H7 (cell line): ENCODE results near the gene CAPN11. TPM values are rescaled to one million over a fixed set of nuclear protein-coding genes. Genes with fewer than 3 reads are reported as not detected.
"Not testable (repeated sequence)": the region's sequence is repeated elsewhere in the genome, so short reads cannot be mapped to it uniquely, and the experiment has no call there.

Source experiments
- DNase-seq: peaks from one replicate; pipeline ENCODE4 v3.0.0; 2012
- H3K27me3 ChIP-seq: 2 replicates; pipeline ENCODE4 v1.6.0; 2011; ENCODE audit warnings: mild to moderate bottlenecking, low read length; ENCODE audit not compliant: control insufficient read depth, insufficient read depth
- H3K36me3 ChIP-seq: replicated peaks from 2 replicates; pipeline ENCODE4 v1.5.1; 2011; ENCODE audit warnings: low read length; ENCODE audit not compliant: control insufficient read depth, insufficient read depth
- H3K4me3 ChIP-seq: 2 replicates; pipeline ENCODE4 v1.5.1; 2011; ENCODE audit warnings: low read depth, mild to moderate bottlenecking, control low read depth, low read length, moderate library complexity; ENCODE audit not compliant: insufficient read depth
- total RNA-seq: library from RNA; depleted of rRNA; stranded (reverse); fragments of >200 nt; shearing (Covaris generic); gene quantifications from 2 replicates; pipeline ENCODE4 v1.2.3, GENCODE V29; 2014

CAPN11 gene
- total RNA-seq, 1 experiment from 2014 or later = 1.0 TPM

GRCh38 chr6:44193307-44193910 lies 34.8 kb downstream of the CAPN11 start:
- no peak for DNase-seq
- H3K4me3 ChIP-seq = no peak overlapping the region

GRCh38 chr6:44194326-44194725 lies 35.7 kb downstream of the CAPN11 start:
- no peak for DNase-seq

More at GRCh38 chr6:44193307-44193910, 34.8 kb downstream of the CAPN11 start:
- H3K27me3 ChIP-seq = no peaks in the 10 kb centered on the region
- no peaks in the 10 kb centered on the region for H3K36me3 ChIP-seq

GRCh38 chr6:44196351-44196750 lies 37.7 kb downstream of the CAPN11 start:
- not testable (repeated sequence) for H3K4me3 ChIP-seq, DNase-seq, H3K27me3 ChIP-seq, H3K36me3 ChIP-seq

More at GRCh38 chr6:44194326-44194725, 35.7 kb downstream of the CAPN11 start:
- no peak overlapping the region for H3K4me3 ChIP-seq
- H3K36me3 ChIP-seq = no peaks in the 10 kb centered on the region
- H3K27me3 ChIP-seq = no peaks in the 10 kb centered on the region

GRCh38 chr6:44198684-44199083 lies 40.1 kb downstream of the CAPN11 start:
- DNase-seq = no peak
- H3K36me3 ChIP-seq = no peaks in the 10 kb centered on the region
- no peak overlapping the region for H3K4me3 ChIP-seq
- H3K27me3 ChIP-seq = no peaks in the 10 kb centered on the region

- no peak overlapping the region for H3K4me3 ChIP-seq
- H3K27me3 ChIP-seq = no peaks in the 10 kb centered on the region
- no peaks in the 10 kb centered on the region for H3K36me3 ChIP-seq
- DNase-seq = no peak
Observed at GRCh38 chr6:44199883-44200282, 41.3 kb downstream of the CAPN11 start.

GRCh38 chr6:44201200-44201599 lies 42.6 kb downstream of the CAPN11 start:
- Histone ChIP-seq H3K27me3 (no peaks in the 10 kb centered on the region), H3K36me3 (no peaks in the 10 kb centered on the region), H3K4me3 (no peak overlapping the region)
- no peak for DNase-seq

- no peak for DNase-seq
- Histone ChIP-seq H3K27me3 (no peaks in the 10 kb centered on the region), H3K36me3 (no peaks in the 10 kb centered on the region), H3K4me3 (no peak overlapping the region)
Observed at GRCh38 chr6:44201638-44202303, 43.2 kb downstream of the CAPN11 start.

- DNase-seq = peak; percentile 82
- Histone ChIP-seq H3K27me3 (no peaks in the 10 kb centered on the region), H3K36me3 (no peaks in the 10 kb centered on the region), H3K4me3 (no peak overlapping the region)
Observed at GRCh38 chr6:44202332-44202971, 43.8 kb downstream of the CAPN11 start.

- no peaks in the 10 kb centered on the region for H3K36me3 ChIP-seq
- no peak for DNase-seq
- H3K27me3 ChIP-seq = no peaks in the 10 kb centered on the region
- H3K4me3 ChIP-seq = no peak overlapping the region
Observed at GRCh38 chr6:44202972-44203750, 44.5 kb downstream of the CAPN11 start.

- no peak overlapping the region for H3K4me3 ChIP-seq
- no peaks in the 10 kb centered on the region for H3K36me3 ChIP-seq
- no peaks in the 10 kb centered on the region for H3K27me3 ChIP-seq
- DNase-seq = no peak
Observed at GRCh38 chr6:44203955-44204354, 45.3 kb downstream of the CAPN11 start.

GRCh38 chr6:44207966-44208365 lies 49.3 kb downstream of the CAPN11 start:
- Histone ChIP-seq H3K27me3 (no peaks in the 10 kb centered on the region), H3K36me3 (no peaks in the 10 kb centered on the region), H3K4me3 (no peak overlapping the region)
- DNase-seq = no peak

GRCh38 chr6:44211284-44211683 lies 52.7 kb downstream of the CAPN11 start:
- Histone ChIP-seq H3K36me3 (no peaks in the 10 kb centered on the region), H3K27me3 (no peaks in the 10 kb centered on the region), H3K4me3 (no peak overlapping the region)
- no peak for DNase-seq

GRCh38 chr6:44214307-44214706 lies 55.7 kb downstream of the CAPN11 start:
- no peak for DNase-seq
- Histone ChIP-seq H3K36me3 (no peaks in the 10 kb centered on the region), H3K4me3 (no peak overlapping the region), H3K27me3 (no peaks in the 10 kb centered on the region)

GRCh38 chr6:44216677-44217331 lies 58.2 kb downstream of the CAPN11 start, which contains the start of gene MYMX:
Gene MYMX, plus strand, starts transcription at chr6:44216926. Its CDS starts 546 bp downstream, at chr6:44217472.
- no peak within 1 kb of the TSS for H3K4me3 ChIP-seq
- H3K36me3 ChIP-seq = no peaks in the 10 kb centered on the region
- no peaks in the 10 kb centered on the region for H3K27me3 ChIP-seq
- DNase-seq = peak; percentile 74
